Loucy (cell line): Measurements from ENCODE around the gene GTF3C1.
A peak's percentile ranks its signal among the peaks of the same experiment; 100 is the strongest.

Experiments used
- H2AFZ ChIP-seq: fragments of 200-600 bp; sonication (generic); 2 replicates; pipeline ENCODE4 v1.6.0; 2016; ENCODE audit warnings: antibody characterized with exemption, mild to moderate bottlenecking, low read length, moderate library complexity
- H3F3A ChIP-seq: fragments of 200-600 bp; 2 replicates; pipeline ENCODE4 v1.6.0; 2016; ENCODE audit warnings: antibody characterized with exemption, low read depth, mild to moderate bottlenecking
- H3K27me3 ChIP-seq: fragments of 200-600 bp; sonication (generic); 2 replicates; pipeline ENCODE4 v1.6.1; 2014; ENCODE audit warnings: low read length, mild to moderate bottlenecking; ENCODE audit not compliant: insufficient read depth, poor library complexity, severe bottlenecking
- H3K36me3 ChIP-seq: fragments of 200-600 bp; sonication (generic); 2 replicates; pipeline ENCODE4 v1.6.1; 2016; ENCODE audit warnings: low read length; ENCODE audit not compliant: insufficient read depth
- H3K4me1 ChIP-seq: fragments of 200-600 bp; sonication (generic); 2 replicates; pipeline ENCODE4 v1.5.1; 2014; ENCODE audit warnings: low read length, mild to moderate bottlenecking; ENCODE audit not compliant: insufficient read depth, poor library complexity, severe bottlenecking
- H3K4me2 ChIP-seq: fragments of 200-600 bp; sonication (generic); 2 replicates; pipeline ENCODE4 v1.6.0; 2014; ENCODE audit warnings: antibody characterized with exemption, low read length, low read depth, mild to moderate bottlenecking; ENCODE audit not compliant: poor library complexity, severe bottlenecking
- H3K4me3 ChIP-seq: fragments of 200-600 bp; sonication (generic); 2 replicates; pipeline ENCODE4 v1.5.1; 2014; ENCODE audit warnings: low read length, mild to moderate bottlenecking, mixed read lengths; ENCODE audit not compliant: poor library complexity, severe bottlenecking
- H3K79me2 ChIP-seq: fragments of 200-600 bp; sonication (generic); 2 replicates; pipeline ENCODE4 v1.6.1; 2014; ENCODE audit warnings: low read length; ENCODE audit not compliant: insufficient read depth
- H3K9ac ChIP-seq: fragments of 200-600 bp; sonication (generic); 2 replicates; pipeline ENCODE4 v1.6.0; 2014; ENCODE audit warnings: mild to moderate bottlenecking, low read depth, low read length, moderate library complexity; ENCODE audit not compliant: poor library complexity, severe bottlenecking
- H3K9me2 ChIP-seq: fragments of 200-600 bp; sonication (generic); replicated peaks from 2 replicates; pipeline ENCODE4 v1.6.1; 2016; ENCODE audit warnings: low read depth, low read length, mixed read lengths
- H3K9me3 ChIP-seq: fragments of 200-600 bp; sonication (generic); 2 replicates; pipeline ENCODE4 v1.6.1; 2014; ENCODE audit warnings: mild to moderate bottlenecking, antibody characterized with exemption, low read length, low read depth; ENCODE audit not compliant: insufficient read depth
- H4K20me1 ChIP-seq: fragments of 200-600 bp; sonication (generic); 2 replicates; pipeline ENCODE4 v1.6.0; 2014; ENCODE audit warnings: antibody characterized with exemption, low read length, mild to moderate bottlenecking; ENCODE audit not compliant: insufficient read depth, poor library complexity, severe bottlenecking
- CTCF ChIP-seq: fragments of 200-600 bp; sonication (generic); conservative IDR thresholded peaks from 2 replicates; pipeline ENCODE4 v1.5.1; 2014; ENCODE audit warnings: mild to moderate bottlenecking, antibody characterized with exemption, low read length
- EZH2phosphoT487 ChIP-seq: fragments of 200-600 bp; IDR thresholded peaks from 2 replicates; pipeline ENCODE4 v1.6.1; 2018; ENCODE audit warnings: antibody characterized with exemption, mild to moderate bottlenecking, moderate library complexity, borderline replicate concordance

Gene GTF3C1

GRCh38 chr16:27429981-27430441 is 119.7 kb downstream of the GTF3C1 start:
- peaks cover 61% of the 10 kb centered on the region for H3K4me1 ChIP-seq
- TF ChIP-seq CTCF, result no peak
- no peak for TF ChIP-seq EZH2phosphoT487
- H3F3A ChIP-seq, result no peaks in the 10 kb centered on the region
- no peak overlapping the region for H3K4me2 ChIP-seq
- no peaks in the 10 kb centered on the region for H3K27me3 ChIP-seq
- no peak overlapping the region for H3K9ac ChIP-seq
- no peaks in the 10 kb centered on the region for H3K36me3 ChIP-seq
- H3K4me3 ChIP-seq, result no peak overlapping the region
- H4K20me1 ChIP-seq, result no peaks in the 10 kb centered on the region
- H2AFZ ChIP-seq, result no peak overlapping the region
- H3K9me2 ChIP-seq, result no peaks in the 10 kb centered on the region
- H3K9me3 ChIP-seq, result no peaks in the 10 kb centered on the region
- no peaks in the 10 kb centered on the region for H3K79me2 ChIP-seq

- no peak overlapping the region for H3K9ac ChIP-seq
- no peaks in the 10 kb centered on the region for H3K36me3 ChIP-seq
- H3K27me3 ChIP-seq, result no peaks in the 10 kb centered on the region
- no peaks in the 10 kb centered on the region for H3K9me2 ChIP-seq
- no peaks in the 10 kb centered on the region for H4K20me1 ChIP-seq
- no peak overlapping the region for H3K4me3 ChIP-seq
- H3K4me2 ChIP-seq, result no peak overlapping the region
- no peaks in the 10 kb centered on the region for H3K79me2 ChIP-seq
- no peak overlapping the region for H2AFZ ChIP-seq
- H3K4me1 ChIP-seq, result peaks cover 61% of the 10 kb centered on the region
- H3K9me3 ChIP-seq, result no peaks in the 10 kb centered on the region
- no peaks in the 10 kb centered on the region for H3F3A ChIP-seq
- TF ChIP-seq EZH2phosphoT487 (no peak), CTCF (no peak)
Observed at GRCh38 chr16:27429330-27429871, 120.3 kb downstream of the GTF3C1 start.

- H3K4me2 ChIP-seq, result peak overlapping the region; percentile 24
- peaks cover 54% of the 10 kb centered on the region for H3K4me1 ChIP-seq
- H3K4me3 ChIP-seq, result no peak overlapping the region
- no peaks in the 10 kb centered on the region for H3K9me2 ChIP-seq
- no peaks in the 10 kb centered on the region for H3K9me3 ChIP-seq
- no peak overlapping the region for H2AFZ ChIP-seq
- H3K36me3 ChIP-seq, result no peaks in the 10 kb centered on the region
- H3K9ac ChIP-seq, result peak overlapping the region; percentile 62
- H3K79me2 ChIP-seq, result no peaks in the 10 kb centered on the region
- H3F3A ChIP-seq, result no peaks in the 10 kb centered on the region
- H3K27me3 ChIP-seq, result no peaks in the 10 kb centered on the region
- H4K20me1 ChIP-seq, result no peaks in the 10 kb centered on the region
- peak; percentile 70 for TF ChIP-seq CTCF
- TF ChIP-seq EZH2phosphoT487, result no peak
Observed at GRCh38 chr16:27428026-27428785, 121.5 kb downstream of the GTF3C1 start.
